K562 (cell line): ENCODE results near the gene SMIM10L1. TPM values are rescaled to one million over a fixed set of nuclear protein-coding genes. Genes with fewer than 3 reads are reported as not detected.

Source experiments
- ATAC-seq: fragments of 200-7000 bp; cut with Tn5 transposase; 3 replicates; pipeline ENCODE4 v1.9.1; 2020; ENCODE audit warnings: moderate library complexity
- BruUV-seq: library from RNA; stranded (reverse); fragments of 400-500 nt; replicated peaks from 2 replicates; lab custom pipeline; 2021; lab: Mats Ljungman, UMichigan
- CTCF ChIA-PET: fragments of 300-600 bp; formaldehyde crosslinking; extraction: SDS; loops from one replicate; lab custom pipeline; 2021; ENCODE audit warnings: low intra/inter-chr PET ratio; lab: Yijun Ruan, JAX
- POLR2A ChIA-PET: fragments of 300-600, 350-650 bp; sonication (Branson Sonifier 250); formaldehyde crosslinking; extraction: SDS; loops from one replicate; lab custom pipeline; 2021; ENCODE audit warnings: antibody characterized with exemption, inconsistent platforms; lab: Yijun Ruan, JAX
- DNase-seq, 4 experiments: peaks; one replicate each; pipeline versions ENCODE4 v3.0.0 to v3.0.0-alpha.2; 2011 to 2018; ENCODE audit warnings: low spot score in 3 of 4, mixed read lengths in 3 of 4; ENCODE audit errors: extremely low read depth in 1 of 4
- FAIRE-seq: peaks from 2 replicates; lab custom pipeline; 2011; peaks lifted over from hg19 to GRCh38; lab: Jason Lieb, UNC
- H2AFZ ChIP-seq: 2 replicates; pipeline ENCODE4 v1.6.0; 2011; ENCODE audit warnings: low read depth, low read length, control low read depth, inconsistent platforms
- H3K27ac ChIP-seq: fragments of 200-600 bp; 3 replicates; pipeline ENCODE4 v1.8.0; 2011; ENCODE audit warnings: low read depth, mild to moderate bottlenecking, control low read depth, inconsistent platforms, low read length, moderate library complexity, mixed read lengths; ENCODE audit errors: extremely low read depth
- H3K27me3 ChIP-seq, 2 experiments: fragments of 300-600 bp in 1 of 2; 2 replicates in 1 of 2; 3 replicates in 1 of 2; pipeline versions ENCODE4 v1.6.0 to v1.8.0; 2011; ENCODE audit warnings: inconsistent platforms in 2 of 2, low read length in 2 of 2, mild to moderate bottlenecking in 1 of 2, mixed read lengths in 1 of 2, moderate library complexity in 1 of 2; ENCODE audit not compliant: control insufficient read depth in 2 of 2, insufficient read depth in 2 of 2
- H3K36me3 ChIP-seq: fragments of 300-600 bp; 3 replicates; pipeline ENCODE4 v1.8.0; 2011; ENCODE audit warnings: mild to moderate bottlenecking, low read length, inconsistent platforms; ENCODE audit not compliant: control insufficient read depth, insufficient read depth
- H3K4me1 ChIP-seq, 2 experiments: fragments of 200-600 bp in 1 of 2; replicated peaks in 1 of 2; 2 replicates in 1 of 2; 3 replicates in 1 of 2; pipeline versions ENCODE4 v1.5.1 to v1.8.0; 2011; ENCODE audit warnings: inconsistent platforms in 2 of 2, low read length in 2 of 2, mild to moderate bottlenecking in 1 of 2, mixed read lengths in 1 of 2, moderate library complexity in 1 of 2; ENCODE audit not compliant: control insufficient read depth in 2 of 2, insufficient read depth in 2 of 2
- H3K4me2 ChIP-seq: 2 replicates; pipeline ENCODE4 v1.6.1; 2011; ENCODE audit warnings: low read length, control low read depth, inconsistent platforms, mixed read lengths; ENCODE audit not compliant: insufficient read depth
- H3K4me3 ChIP-seq: fragments of 200-600 bp; sonication (generic), shearing (Covaris generic); 2 replicates; pipeline ENCODE4 v1.5.1; 2016; ENCODE audit warnings: control low read depth, inconsistent platforms
- H3K79me2 ChIP-seq: fragments of 200-600 bp; 3 replicates; pipeline ENCODE4 v1.8.0; 2011; ENCODE audit warnings: low read length, inconsistent platforms; ENCODE audit not compliant: control insufficient read depth, insufficient read depth
- H3K9ac ChIP-seq, 2 experiments: 2 replicates each; pipeline versions ENCODE4 v1.6.0 to v1.6.1; 2011; ENCODE audit warnings: low read depth in 2 of 2, low read length in 2 of 2, control low read depth in 1 of 2, inconsistent platforms in 1 of 2, mild to moderate bottlenecking in 1 of 2, mixed read lengths in 1 of 2; ENCODE audit not compliant: insufficient read depth in 1 of 2
- H3K9me1 ChIP-seq: one replicate; pipeline ENCODE4 v1.6.0; 2011; ENCODE audit warnings: inconsistent platforms, mild to moderate bottlenecking, low read length, moderate library complexity; ENCODE audit not compliant: control insufficient read depth, insufficient read depth
- H3K9me3 ChIP-seq: replicated peaks from 2 replicates; pipeline ENCODE4 v1.5.1; 2011; ENCODE audit warnings: low read depth, low read length, inconsistent platforms; ENCODE audit not compliant: control insufficient read depth, insufficient read depth
- H4K20me1 ChIP-seq: replicated peaks from 2 replicates; pipeline ENCODE4 v1.6.1; 2011; ENCODE audit warnings: low read length, inconsistent platforms, mixed read lengths; ENCODE audit not compliant: control insufficient read depth, insufficient read depth
- CBX2 ChIP-seq: fragments of 200-600 bp; sonication (generic); IDR thresholded peaks from one replicate; pipeline ENCODE4 v1.6.1; 2012; ENCODE audit warnings: mild to moderate bottlenecking, low read length, inconsistent platforms; ENCODE audit not compliant: insufficient read depth, poor library complexity, severe bottlenecking
- DMBX1 ChIP-seq: fragments of 250-450 bp; sonication (Bioruptor Pico); IDR thresholded peaks from 2 replicates; pipeline ENCODE4 v1.8.0; 2022; ENCODE audit warnings: inconsistent platforms, mild to moderate bottlenecking, moderate library complexity, borderline replicate concordance
- FOXA3 ChIP-seq, 2 experiments: fragments of 450-650 bp in 1 of 2; sonication (generic) in 1 of 2; formaldehyde crosslinking; IDR thresholded peaks in 1 of 2; conservative IDR thresholded peaks in 1 of 2; 2 replicates each; pipeline versions ENCODE4 v1.4.0 to v1.8.0; 2020 to 2022; ENCODE audit warnings: mild to moderate bottlenecking in 2 of 2, missing genetic modification reagents in 1 of 2
- FOXP1 ChIP-seq: sonication (generic); formaldehyde crosslinking; IDR thresholded peaks from 2 replicates; pipeline ENCODE4 v1.8.0; 2022; ENCODE audit warnings: mild to moderate bottlenecking, missing genetic modification reagents
- LARP7 ChIP-seq: fragments of 450-650 bp; IDR thresholded peaks from 2 replicates; pipeline ENCODE4 v1.6.1; 2016
- SMAD2 ChIP-seq: fragments of 150-350 bp; IDR thresholded peaks from 2 replicates; pipeline ENCODE4 v1.6.1; 2014; ENCODE audit warnings: low read depth, mild to moderate bottlenecking, low read length
- TGIF2 ChIP-seq: sonication (generic); formaldehyde crosslinking; IDR thresholded peaks from 2 replicates; pipeline ENCODE4 v1.8.1; 2022; ENCODE audit warnings: mild to moderate bottlenecking, missing genetic modification reagents, moderate library complexity
- ZNF217 ChIP-seq: sonication (generic); formaldehyde crosslinking; IDR thresholded peaks from 2 replicates; pipeline ENCODE4 v1.8.0; 2022; ENCODE audit warnings: mild to moderate bottlenecking, missing genetic modification reagents
- ZNF316 ChIP-seq: fragments of 450-650 bp; IDR thresholded peaks from 2 replicates; pipeline ENCODE4 v1.6.1; 2016
- ZNF695 ChIP-seq: fragments of 450-650 bp; formaldehyde crosslinking; IDR thresholded peaks from 2 replicates; pipeline ENCODE4 v1.4.0; 2020; ENCODE audit warnings: mild to moderate bottlenecking, moderate library complexity
- ZNF75A ChIP-seq: fragments of 450-650 bp; formaldehyde crosslinking; IDR thresholded peaks from 2 replicates; pipeline ENCODE4 v1.4.0; 2020; ENCODE audit warnings: mild to moderate bottlenecking
- ZNF76 ChIP-seq: fragments of 250-450 bp; sonication (Bioruptor Pico); IDR thresholded peaks from 2 replicates; pipeline ENCODE4 v1.4.0; 2020; ENCODE audit warnings: mild to moderate bottlenecking, moderate library complexity, borderline replicate concordance
- ZNF77 ChIP-seq: fragments of 250-450 bp; sonication (Bioruptor Pico); IDR thresholded peaks from 2 replicates; pipeline ENCODE4 v1.5.0; 2020
- WGBS: fragments of 100-300 bp; shearing (Covaris generic); methylation state at CpG from one replicate; pipeline ENCODE4 v1.1.6; 2016; ENCODE audit warnings: low coverage, mixed read lengths; ENCODE audit not compliant: insufficient coverage; ENCODE audit errors: missing lambda C conversion rate; 5-methylcytosine and 5-hydroxymethylcytosine counted together
- in situ Hi-C: fragments of 300-500 bp; cut with MboI; formaldehyde crosslinking; loops from 4 replicates; pipeline ENCODE4 v1.15.0; 2018; ENCODE audit warnings: inconsistent platforms, mixed read lengths
- intact Hi-C: fragments of 100-400 bp; cut with micrococcal nuclease; formaldehyde crosslinking; loops from 2 replicates; pipeline ENCODE4 v1.14.2; 2022
- polyA plus RNA-seq, 8 experiments: library from polyadenylated mRNA; depleted of rRNA in 4 of 8; stranded (reverse) in 5 of 8; unstranded in 3 of 8; fragments of >200 nt; fragmentation: Nextera tagmentation in 2 of 8; fragmentation: Illumina TruSeq in 1 of 8; extraction: Ambion mirVana in 2 of 8; extraction: Trizol in 1 of 8; gene quantifications; 2 replicates each; pipeline versions ENCODE4 v1.2.1 to v1.2.3, GENCODE V29; 2011 to 2014; ENCODE audit warnings: inconsistent platforms in 1 of 8, missing spikeins in 1 of 8
- total RNA-seq, 7 experiments: library from RNA; depleted of rRNA in 6 of 7; stranded (reverse); fragments of >200 nt in 6 of 7; fragmentation: Illumina TruSeq in 2 of 7; extraction: Trizol in 2 of 7; gene quantifications; 2 replicates each; pipeline versions ENCODE4 v1.2.1 to v1.2.3, GENCODE V29; 2011 to 2021; ENCODE audit warnings: low replicate concordance in 1 of 7
- TF ChIP-seq, protein P1 (sequence below): fragments of 250-450 bp; sonication (Bioruptor Pico); IDR thresholded peaks from 2 replicates; pipeline ENCODE4 v1.8.0; 2022; ENCODE audit warnings: moderate library complexity, mild to moderate bottlenecking, inconsistent platforms
- TF ChIP-seq, protein P2 (sequence below): fragments of 250-450 bp; sonication (Bioruptor Pico); IDR thresholded peaks from 2 replicates; pipeline ENCODE4 v1.5.0; 2020; ENCODE audit warnings: mild to moderate bottlenecking
- TF ChIP-seq, protein P3 (sequence below): fragments of 250-450 bp; sonication (Bioruptor Pico); IDR thresholded peaks from 2 replicates; pipeline ENCODE4 v1.5.0; 2020; ENCODE audit warnings: mild to moderate bottlenecking, borderline replicate concordance

Gene SMIM10L1
- total and polyA plus RNA-seq, 9 of the 15 experiments (the other 6 are each of a cell fraction or from before 2014, with no cell fraction given) = 3.0 to 12.1 (median 9.0) TPM

DNA sequence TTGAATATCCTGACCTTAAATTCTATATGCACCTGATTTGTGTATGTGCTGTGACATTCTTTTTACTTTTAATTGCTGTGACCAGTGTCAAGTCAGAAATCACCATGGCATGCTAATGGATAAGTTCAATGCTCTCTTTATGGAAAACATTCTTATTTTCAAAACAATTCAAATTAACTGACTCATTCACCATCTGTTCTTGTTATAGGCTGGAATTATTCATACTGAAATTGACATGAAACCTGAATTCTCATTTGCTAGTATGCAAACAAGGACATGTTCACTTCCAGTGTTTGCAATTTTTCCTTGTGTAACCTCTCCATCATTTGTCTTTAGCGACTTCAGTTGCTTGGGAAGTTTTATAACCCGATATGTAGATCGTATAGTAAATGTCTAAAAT lies 36.7 kb upstream of the SMIM10L1 start, which contains the start of gene TAS2R30:
Gene TAS2R30, minus strand, starts transcription at position 340 of the 400 bp plus-strand sequence. CDS start 400 bp downstream, outside the sequence.
- Histone ChIP-seq H3K4me3 (no peak within 1 kb of the TSS), H3K4me1 (no peaks in the 10 kb centered on the region), H3K27me3 (no peaks in the 10 kb centered on the region)
- 62% methylated on average over 3 of the region's 3 CpGs for WGBS
- TF ChIP-seq LARP7 (no peak), FOXP1 (no peak), ZNF76 (CRISPR knock-in tag) (no peak), ZNF77 (CRISPR knock-in tag) (no peak), TGIF2 (CRISPR knock-in tag) (no peak), ZNF217 (CRISPR knock-in tag) (no peak), SMAD2 (no peak), ZNF695 (CRISPR knock-in tag) (no peak), ZNF316 (no peak), DMBX1 (CRISPR knock-in tag) (no peak), ZNF75A (no peak), FOXA3 (CRISPR knock-in tag; conservative IDR thresholded peaks at IDR 0.05 in 1 of 2, IDR thresholded peaks at IDR 0.05 in 1 of 2) (no peak), CBX2 (no peak)
- TF ChIP-seq, protein P1, sequence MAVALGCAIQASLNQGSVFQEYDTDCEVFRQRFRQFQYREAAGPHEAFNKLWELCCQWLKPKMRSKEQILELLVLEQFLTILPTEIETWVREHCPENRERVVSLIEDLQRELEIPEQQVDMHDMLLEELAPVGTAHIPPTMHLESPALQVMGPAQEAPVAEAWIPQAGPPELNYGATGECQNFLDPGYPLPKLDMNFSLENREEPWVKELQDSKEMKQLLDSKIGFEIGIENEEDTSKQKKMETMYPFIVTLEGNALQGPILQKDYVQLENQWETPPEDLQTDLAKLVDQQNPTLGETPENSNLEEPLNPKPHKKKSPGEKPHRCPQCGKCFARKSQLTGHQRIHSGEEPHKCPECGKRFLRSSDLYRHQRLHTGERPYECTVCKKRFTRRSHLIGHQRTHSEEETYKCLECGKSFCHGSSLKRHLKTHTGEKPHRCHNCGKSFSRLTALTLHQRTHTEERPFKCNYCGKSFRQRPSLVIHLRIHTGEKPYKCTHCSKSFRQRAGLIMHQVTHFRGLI (CRISPR knock-in tag) = no peak
- TF ChIP-seq, protein P2, sequence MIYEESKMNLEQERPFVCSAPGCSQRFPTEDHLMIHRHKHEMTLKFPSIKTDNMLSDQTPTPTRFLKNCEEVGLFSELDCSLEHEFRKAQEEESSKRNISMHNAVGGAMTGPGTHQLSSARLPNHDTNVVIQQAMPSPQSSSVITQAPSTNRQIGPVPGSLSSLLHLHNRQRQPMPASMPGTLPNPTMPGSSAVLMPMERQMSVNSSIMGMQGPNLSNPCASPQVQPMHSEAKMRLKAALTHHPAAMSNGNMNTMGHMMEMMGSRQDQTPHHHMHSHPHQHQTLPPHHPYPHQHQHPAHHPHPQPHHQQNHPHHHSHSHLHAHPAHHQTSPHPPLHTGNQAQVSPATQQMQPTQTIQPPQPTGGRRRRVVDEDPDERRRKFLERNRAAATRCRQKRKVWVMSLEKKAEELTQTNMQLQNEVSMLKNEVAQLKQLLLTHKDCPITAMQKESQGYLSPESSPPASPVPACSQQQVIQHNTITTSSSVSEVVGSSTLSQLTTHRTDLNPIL (CRISPR knock-in tag) = no peak
- TF ChIP-seq, protein P3, sequence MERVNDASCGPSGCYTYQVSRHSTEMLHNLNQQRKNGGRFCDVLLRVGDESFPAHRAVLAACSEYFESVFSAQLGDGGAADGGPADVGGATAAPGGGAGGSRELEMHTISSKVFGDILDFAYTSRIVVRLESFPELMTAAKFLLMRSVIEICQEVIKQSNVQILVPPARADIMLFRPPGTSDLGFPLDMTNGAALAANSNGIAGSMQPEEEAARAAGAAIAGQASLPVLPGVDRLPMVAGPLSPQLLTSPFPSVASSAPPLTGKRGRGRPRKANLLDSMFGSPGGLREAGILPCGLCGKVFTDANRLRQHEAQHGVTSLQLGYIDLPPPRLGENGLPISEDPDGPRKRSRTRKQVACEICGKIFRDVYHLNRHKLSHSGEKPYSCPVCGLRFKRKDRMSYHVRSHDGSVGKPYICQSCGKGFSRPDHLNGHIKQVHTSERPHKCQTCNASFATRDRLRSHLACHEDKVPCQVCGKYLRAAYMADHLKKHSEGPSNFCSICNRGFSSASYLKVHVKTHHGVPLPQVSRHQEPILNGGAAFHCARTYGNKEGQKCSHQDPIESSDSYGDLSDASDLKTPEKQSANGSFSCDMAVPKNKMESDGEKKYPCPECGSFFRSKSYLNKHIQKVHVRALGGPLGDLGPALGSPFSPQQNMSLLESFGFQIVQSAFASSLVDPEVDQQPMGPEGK = no peak
- TF ChIP-seq, all 486 proteins: peak for 0
- Histone ChIP-seq H2AFZ (no peak within 1 kb of the TSS), H3K9me3 (no peaks in the 10 kb centered on the region), H3K9me1 (no peaks in the 10 kb centered on the region), H3K36me3 (no peaks in the 10 kb centered on the region), H3K27ac (no peak within 1 kb of the TSS), H4K20me1 (no peaks in the 10 kb centered on the region), H3K9ac (no peak within 1 kb of the TSS), H3K4me2 (no peak within 1 kb of the TSS), H3K79me2 (peaks cover 46% of the 10 kb centered on the region)
- POLR2A ChIA-PET = no interaction called here
- BruUV-seq = no TSS peak
- in situ Hi-C loops = no loop called here
- DNase-seq = no peak
- FAIRE-seq = no peak
- intact Hi-C loops = no loop called here
- ATAC-seq = no peak
- CTCF ChIA-PET = no interaction called here
